Ovary (tissue), 3 donors: Measurements from ENCODE around the gene CDCA4.

Experiments used
- POLR2A ChIP-seq: fragments of 450-650 bp; IDR thresholded peaks from one replicate; pipeline ENCODE4 v1.6.1; 2017; ENCODE audit warnings: antibody characterized with exemption, mild to moderate bottlenecking, moderate library complexity
- TF ChIP-seq, protein P1 (sequence below), 3 donors: fragments of 450-650 bp in 2 of 3; fragments of 200-600 bp in 1 of 3; IDR thresholded peaks; one replicate each; pipeline versions ENCODE4 v1.5.1 to v1.8.0; 2016 to 2022; ENCODE audit warnings: antibody characterized with exemption in 3 of 3, mild to moderate bottlenecking in 1 of 3
- donor health status: DM: no; HTN: no; CAD: no.

DNA sequence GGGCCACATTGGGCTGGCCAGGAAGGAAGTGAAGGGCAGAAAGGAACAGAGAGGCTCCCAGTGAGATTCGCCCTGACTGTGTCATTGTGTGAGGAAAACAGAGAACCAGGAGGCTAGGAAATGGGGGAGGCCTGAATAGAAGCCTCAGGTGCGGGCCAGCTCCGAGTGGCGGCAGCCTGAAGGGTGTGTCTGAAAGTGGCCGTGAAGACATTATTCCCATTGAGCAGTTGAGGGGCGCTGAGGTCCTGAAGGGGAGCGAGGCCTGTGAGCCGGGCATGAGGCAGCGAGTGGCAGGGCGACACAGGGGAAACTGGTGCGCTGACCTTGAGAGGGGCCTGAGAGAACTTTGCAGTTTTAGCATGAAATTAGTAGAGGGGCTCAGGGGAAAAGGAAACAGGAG lies 28.4 kb downstream of the CDCA4 start:
- TF ChIP-seq, protein P1, sequence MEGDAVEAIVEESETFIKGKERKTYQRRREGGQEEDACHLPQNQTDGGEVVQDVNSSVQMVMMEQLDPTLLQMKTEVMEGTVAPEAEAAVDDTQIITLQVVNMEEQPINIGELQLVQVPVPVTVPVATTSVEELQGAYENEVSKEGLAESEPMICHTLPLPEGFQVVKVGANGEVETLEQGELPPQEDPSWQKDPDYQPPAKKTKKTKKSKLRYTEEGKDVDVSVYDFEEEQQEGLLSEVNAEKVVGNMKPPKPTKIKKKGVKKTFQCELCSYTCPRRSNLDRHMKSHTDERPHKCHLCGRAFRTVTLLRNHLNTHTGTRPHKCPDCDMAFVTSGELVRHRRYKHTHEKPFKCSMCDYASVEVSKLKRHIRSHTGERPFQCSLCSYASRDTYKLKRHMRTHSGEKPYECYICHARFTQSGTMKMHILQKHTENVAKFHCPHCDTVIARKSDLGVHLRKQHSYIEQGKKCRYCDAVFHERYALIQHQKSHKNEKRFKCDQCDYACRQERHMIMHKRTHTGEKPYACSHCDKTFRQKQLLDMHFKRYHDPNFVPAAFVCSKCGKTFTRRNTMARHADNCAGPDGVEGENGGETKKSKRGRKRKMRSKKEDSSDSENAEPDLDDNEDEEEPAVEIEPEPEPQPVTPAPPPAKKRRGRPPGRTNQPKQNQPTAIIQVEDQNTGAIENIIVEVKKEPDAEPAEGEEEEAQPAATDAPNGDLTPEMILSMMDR (IDR thresholded peaks at IDR 0.05): no peak
- TF ChIP-seq POLR2A: no peak
